ENCODE results near the gene SGMS1.
"Not testable (repeated sequence)": the region's sequence is repeated elsewhere in the genome, so short reads cannot be mapped to it uniquely, and the experiment has no call there.

Gene SGMS1

GRCh38 chr10:50508315-50509051 is 115.3 kb downstream of the SGMS1 start:
- no peak for DNase-seq (ENCODE audit: low spot score)

DNA sequence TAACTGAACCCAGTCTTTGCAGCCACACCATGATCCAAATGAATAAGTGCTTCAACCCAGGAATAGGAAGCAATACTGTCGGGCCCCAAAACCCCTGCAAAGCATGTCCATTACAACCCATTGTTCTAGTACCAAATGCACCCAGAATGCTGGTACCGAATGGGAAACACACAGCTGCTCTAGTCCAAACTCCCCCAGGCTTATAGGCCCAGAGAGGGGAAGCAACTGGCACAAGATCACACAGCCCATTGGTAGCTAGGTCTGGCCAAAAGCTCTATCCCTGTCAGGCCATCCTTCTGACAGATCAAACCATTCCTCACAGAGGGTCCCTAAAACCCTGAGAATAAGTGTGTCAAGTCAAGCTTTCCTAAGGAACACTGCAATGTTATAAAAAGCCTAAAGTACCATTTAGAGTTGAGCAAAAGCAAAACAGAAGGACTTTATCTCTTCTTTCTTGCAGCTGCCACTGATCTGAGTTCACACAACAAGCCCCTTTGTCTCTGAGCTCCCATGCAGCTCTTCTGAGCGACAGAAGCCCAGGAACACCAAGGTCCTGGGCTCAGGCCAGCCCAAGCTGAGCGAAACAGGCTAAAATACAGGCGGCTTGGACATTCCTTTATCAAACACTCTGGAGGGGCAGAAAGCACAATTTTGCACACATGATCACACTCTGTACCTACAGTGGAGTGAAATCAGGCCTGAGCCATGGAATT is 116.7 kb downstream of the SGMS1 start:
- peak; percentile 31 for DNase-seq (ENCODE audit: low spot score)

- no peak for DNase-seq (ENCODE audit: low spot score)
Measured at GRCh38 chr10:50504389-50504788, 119.4 kb downstream of the SGMS1 start.

DNA sequence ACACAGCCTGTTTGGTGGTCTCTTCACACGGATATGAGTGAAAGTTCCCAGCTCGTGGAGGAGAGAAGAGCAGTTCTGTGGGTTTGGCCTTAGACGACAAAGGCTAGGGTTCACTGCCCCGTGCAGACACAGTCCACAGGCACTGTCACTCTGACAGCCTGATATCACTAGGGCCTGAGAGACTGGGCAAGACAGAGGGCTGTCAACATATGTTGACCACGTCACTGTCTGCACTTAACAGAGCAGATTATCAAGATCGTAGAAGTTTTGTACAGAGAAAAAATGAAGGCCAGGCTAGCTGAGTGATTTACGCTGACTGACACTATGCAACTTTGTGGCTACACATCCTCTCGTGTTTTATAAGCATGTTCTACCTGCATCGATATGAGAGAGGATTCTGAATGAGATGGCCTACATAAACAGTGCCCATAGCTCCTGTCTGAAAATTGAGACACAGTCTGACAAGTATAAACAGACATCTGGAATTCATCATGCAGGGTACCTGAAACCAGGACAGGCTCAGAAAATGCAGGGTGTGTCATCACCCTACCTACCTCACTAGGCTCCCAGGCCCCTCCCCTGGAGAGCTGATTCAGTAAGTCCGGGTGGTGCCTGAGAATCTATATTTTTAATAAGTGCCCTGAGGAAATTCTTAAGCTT is 120.0 kb downstream of the SGMS1 start:
- no peak for DNase-seq (ENCODE audit: low spot score)

- not testable (repeated sequence) for DNase-seq (ENCODE audit: low spot score)
Measured at GRCh38 chr10:50503156-50503555, 120.6 kb downstream of the SGMS1 start.

GRCh38 chr10:50501924-50502452 is 121.8 kb downstream of the SGMS1 start:
- peak; percentile 35 for DNase-seq (ENCODE audit: low spot score)

DNA sequence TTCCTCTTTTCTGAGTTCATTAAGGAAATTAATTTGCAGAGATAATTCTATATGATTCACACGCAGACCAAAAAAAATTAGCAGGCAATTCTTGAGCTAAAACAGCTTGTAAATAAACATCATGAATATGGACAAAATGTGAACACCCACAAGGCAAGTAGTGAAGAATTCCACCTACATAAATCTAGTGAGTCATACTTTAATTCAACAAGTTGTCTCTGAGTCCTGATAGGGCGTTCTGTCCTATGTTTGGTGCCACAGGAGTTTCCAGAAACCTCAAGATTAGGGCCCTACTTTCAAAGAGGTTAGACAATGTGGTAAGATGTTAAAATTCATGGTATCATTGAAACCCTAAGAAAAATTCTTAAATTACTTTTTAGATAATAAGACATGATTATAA is 122.3 kb downstream of the SGMS1 start:
- no peak for DNase-seq (ENCODE audit: low spot score)

DNA sequence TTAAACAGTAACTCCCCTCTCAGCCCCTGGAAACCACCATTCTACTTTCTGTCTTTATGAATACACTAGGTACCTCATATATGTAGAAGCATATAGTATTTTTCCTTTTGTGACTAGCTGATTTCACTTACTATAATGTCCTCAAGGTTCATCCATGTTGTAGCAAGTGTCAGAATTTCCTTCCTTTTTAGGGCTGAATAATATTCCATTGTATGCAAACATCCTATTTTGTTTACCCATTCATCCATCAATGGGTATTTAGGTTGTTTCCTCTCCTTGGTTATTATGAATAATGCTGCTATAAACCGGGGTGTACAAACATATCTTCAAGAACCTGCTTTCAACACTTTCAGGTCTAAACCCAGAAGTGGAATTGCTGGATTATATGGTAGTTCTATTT is 125.3 kb downstream of the SGMS1 start:
- no peak for DNase-seq (ENCODE audit: low spot score)

DNA sequence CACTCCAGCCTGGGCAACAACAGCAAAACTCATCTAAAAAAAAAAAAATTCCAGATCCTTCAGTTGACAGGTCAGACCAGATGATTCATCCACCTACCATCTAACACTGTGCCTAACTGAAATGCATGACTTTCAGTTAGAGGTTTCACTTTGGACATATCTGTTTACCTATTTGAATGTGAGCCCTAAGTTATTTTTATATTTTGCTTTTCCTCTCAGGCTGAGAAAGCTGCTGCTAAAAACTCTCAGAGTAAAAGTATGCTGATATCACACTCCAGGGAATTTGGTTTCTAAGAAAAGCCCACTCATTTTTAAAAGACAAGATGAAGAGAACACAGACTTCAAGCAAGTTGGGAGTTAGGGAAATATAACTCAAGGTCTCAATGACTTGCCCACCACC is 126.0 kb downstream of the SGMS1 start:
- DNase-seq (ENCODE audit: low spot score), result no peak

- DNase-seq (ENCODE audit: low spot score), result no peak
Measured at GRCh38 chr10:50496228-50496627, 127.5 kb downstream of the SGMS1 start.

DNA sequence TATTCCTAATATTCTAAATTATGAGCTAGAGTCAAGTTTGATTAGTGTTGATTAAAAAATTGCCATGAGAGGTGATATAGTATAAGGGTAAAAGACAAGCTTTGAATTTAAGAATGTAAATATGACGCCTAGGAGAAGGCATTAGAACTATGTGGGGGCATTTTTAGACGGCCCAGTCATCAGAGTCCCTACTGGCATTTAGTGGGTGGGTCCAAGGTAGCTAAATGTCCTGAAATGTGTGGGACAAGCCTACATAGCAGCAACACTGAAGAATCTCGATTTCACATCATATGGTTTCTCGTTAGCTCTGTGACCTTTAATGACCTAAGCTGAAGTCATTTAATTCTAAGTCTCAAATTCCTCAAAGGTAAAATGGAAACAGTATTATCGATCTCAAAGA is 133.5 kb downstream of the SGMS1 start:
- DNase-seq (ENCODE audit: low spot score), result no peak

DNA sequence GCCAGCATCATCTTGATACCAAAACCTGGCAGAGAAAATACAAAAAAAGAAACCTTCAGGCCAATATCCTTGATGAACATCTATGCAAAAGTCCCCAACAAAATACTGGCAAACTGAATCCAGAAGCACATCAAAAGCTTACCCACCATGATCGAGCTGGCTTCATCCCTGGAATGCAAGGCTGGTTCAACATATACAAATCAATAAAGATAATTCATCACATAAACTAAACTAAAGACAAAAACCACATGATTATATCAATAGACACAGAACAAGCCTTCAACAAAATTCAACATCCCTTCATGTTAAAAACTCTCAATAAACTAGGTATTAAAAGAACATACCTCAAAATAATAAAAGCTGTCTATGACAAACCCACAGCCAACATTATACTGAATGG is 139.2 kb downstream of the SGMS1 start:
- not testable (repeated sequence) for DNase-seq (ENCODE audit: low spot score)

GRCh38 chr10:50480054-50481007 is 143.4 kb downstream of the SGMS1 start:
- no peak for DNase-seq (ENCODE audit: low spot score)

- DNase-seq (ENCODE audit: low spot score), result no peak
Measured at GRCh38 chr10:50477287-50478203, 146.2 kb downstream of the SGMS1 start.

GRCh38 chr10:50473756-50474155 is 150.0 kb downstream of the SGMS1 start:
- DNase-seq (ENCODE audit: low spot score), result no peak

DNA sequence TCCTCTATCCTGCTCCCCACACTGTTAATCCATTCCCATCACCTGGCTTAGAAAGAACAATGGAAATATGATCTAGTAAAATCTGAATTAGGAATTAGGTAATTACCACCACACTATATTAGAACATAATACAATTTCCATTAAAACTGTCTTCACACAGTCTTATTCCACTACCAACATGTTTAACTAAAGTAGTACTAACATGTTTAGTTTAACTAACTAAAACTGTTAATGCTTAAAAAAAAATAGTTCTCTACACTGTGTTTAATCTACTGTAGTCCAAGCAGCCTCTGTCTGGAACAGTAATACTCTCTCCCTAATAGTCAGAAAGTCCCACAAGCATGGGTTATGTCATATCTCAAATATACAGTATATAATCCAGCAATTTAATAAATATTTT is 150.8 kb downstream of the SGMS1 start:
- no peak for DNase-seq (ENCODE audit: low spot score)

DNA sequence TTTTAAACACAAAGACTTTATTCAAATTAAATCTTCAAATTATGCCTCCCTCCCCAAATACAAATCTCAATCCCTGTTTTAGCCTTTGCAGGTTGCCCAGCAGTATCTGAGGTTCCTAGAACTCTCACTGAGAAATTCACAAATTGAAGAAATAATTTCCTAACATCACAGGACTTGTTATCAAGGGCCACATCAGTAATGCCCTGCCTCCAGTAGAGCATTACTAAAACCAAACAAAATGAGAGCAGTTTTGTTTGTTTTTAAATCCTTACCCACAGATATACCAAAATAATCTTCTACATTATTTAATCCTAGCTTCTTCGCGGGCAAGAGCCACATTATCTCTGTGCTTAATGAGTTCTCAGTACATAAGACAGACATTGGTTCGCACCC is 152.2 kb downstream of the SGMS1 start:
- no peak for DNase-seq (ENCODE audit: low spot score)

DNA sequence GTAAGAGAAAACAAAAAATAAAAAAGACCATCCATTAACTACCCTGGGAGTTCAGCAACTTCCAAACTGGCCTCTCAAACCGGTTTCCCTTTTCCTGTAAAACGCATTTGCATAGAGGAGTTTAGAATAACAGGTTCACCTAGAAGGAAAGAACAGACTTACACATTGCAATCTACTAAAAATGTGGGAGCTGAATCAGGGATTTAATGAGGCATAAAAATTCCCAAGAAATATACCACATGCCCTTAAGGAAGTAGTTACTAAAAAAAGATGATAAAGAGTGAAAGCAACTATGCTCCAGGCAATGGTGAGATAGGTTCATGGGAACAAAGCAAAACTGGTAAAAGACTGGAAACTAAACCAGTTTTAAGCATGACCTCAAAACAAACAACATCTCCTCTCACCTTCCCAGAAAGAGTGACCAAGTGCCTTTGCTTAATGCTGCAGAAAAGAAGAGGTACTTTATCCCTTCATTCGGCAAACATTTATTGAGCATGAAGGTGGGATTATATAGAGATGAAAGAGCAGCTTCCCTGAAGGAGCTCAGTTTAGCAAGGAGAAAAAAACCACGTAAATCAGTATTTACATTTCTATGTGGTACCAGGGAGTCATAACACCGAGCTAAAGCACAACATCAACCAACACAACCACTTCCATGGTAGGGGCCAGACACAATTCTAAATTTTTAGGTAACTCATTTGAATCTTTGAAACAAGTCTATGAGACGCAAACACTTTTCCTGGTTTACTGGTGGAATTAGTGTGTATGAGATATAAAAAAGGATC is 152.8 kb downstream of the SGMS1 start:
- DNase-seq (ENCODE audit: low spot score), result no peak

DNA sequence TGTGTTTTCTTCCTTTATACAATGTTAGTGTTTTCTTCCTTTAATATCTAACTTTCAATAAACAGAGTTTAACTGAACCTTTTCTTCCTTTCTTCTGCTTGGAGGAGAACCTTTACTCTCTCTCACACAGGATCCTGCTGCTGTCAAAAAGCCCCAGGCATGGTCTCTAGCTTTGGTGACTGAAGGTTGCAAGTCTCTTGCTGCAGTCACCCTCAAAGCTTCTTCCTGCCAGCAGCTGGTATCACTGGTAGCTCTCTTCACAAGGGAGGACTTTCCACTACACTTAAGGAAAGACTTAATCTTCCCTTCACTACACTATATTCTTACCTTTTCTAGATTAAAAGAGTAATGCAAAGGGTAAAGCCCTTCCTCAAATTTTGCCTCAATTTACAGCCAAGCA is 153.4 kb downstream of the SGMS1 start:
- DNase-seq (ENCODE audit: low spot score), result no peak

- DNase-seq (ENCODE audit: low spot score), result no peak
Measured at GRCh38 chr10:50469778-50470193, 154.0 kb downstream of the SGMS1 start.

All from iPS-NIHi11 (cell line).